Spleen (tissue), 7 donors: ENCODE results near the gene NDUFS5.
"Not testable (repeated sequence)": the region's sequence is repeated elsewhere in the genome, so short reads cannot be mapped to it uniquely, and the experiment has no call there.

ENCODE experiments used
- POLR2A ChIP-seq, 3 donors: fragments of 450-650 bp; IDR thresholded peaks; one replicate each; pipeline ENCODE4 v1.5.1; 2017; ENCODE audit warnings: antibody characterized with exemption in 3 of 3, mild to moderate bottlenecking in 1 of 3
- POLR2AphosphoS5 ChIP-seq, 3 donors: sonication (generic); formaldehyde crosslinking; IDR thresholded peaks; one replicate each; pipeline ENCODE4 v1.5.1; 2017; ENCODE audit warnings: antibody characterized with exemption in 3 of 3
- TF ChIP-seq, protein P1 (sequence below), 11 experiments: fragments of 200-600 bp in 7 of 11; fragments of 450-650 bp in 4 of 11; sonication (generic) in 4 of 11; IDR thresholded peaks in 8 of 11; conservative IDR thresholded peaks in 3 of 11; 1 replicate in 7 of 11; 2 replicates in 4 of 11; pipeline versions ENCODE4 v1.4.0 to v1.8.0; 2016 to 2021; ENCODE audit warnings: antibody characterized with exemption in 11 of 11, inconsistent platforms in 4 of 11, mild to moderate bottlenecking in 1 of 11
- donor health status: DM: no; HTN: no; CAD: no; lungs with moderate emphysema.
- donor health status: DM: no; HTN: no; CAD: no.
- donor health status: DM: no; HTN: no; CAD: no.

DNA sequence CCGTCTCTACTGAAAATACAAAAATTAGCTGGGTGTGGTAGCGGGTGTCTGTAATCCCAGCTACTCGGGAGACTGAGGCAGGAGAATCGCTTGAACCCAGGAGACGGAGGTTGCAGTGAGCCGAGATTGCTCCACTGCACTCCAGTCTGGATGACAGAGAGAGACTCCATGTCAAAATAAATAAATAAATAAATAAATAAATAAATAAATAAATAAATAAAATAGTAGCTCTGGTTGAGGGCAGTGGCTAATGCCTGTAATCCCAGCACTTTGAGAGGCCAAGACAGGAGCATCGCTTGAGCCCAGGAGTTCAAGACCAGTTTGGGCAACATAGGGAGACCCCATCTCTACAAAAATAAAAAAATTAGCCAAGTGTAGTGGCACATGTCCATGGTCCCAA lies 42.1 kb downstream of the NDUFS5 start:
- TF ChIP-seq, protein P1, sequence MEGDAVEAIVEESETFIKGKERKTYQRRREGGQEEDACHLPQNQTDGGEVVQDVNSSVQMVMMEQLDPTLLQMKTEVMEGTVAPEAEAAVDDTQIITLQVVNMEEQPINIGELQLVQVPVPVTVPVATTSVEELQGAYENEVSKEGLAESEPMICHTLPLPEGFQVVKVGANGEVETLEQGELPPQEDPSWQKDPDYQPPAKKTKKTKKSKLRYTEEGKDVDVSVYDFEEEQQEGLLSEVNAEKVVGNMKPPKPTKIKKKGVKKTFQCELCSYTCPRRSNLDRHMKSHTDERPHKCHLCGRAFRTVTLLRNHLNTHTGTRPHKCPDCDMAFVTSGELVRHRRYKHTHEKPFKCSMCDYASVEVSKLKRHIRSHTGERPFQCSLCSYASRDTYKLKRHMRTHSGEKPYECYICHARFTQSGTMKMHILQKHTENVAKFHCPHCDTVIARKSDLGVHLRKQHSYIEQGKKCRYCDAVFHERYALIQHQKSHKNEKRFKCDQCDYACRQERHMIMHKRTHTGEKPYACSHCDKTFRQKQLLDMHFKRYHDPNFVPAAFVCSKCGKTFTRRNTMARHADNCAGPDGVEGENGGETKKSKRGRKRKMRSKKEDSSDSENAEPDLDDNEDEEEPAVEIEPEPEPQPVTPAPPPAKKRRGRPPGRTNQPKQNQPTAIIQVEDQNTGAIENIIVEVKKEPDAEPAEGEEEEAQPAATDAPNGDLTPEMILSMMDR (IDR thresholded peaks at IDR 0.05 in 8 of 11, conservative IDR thresholded peaks at IDR 0.05 in 3 of 11) = not testable (repeated sequence)
- TF ChIP-seq POLR2AphosphoS5, POLR2A (IDR thresholded peaks at IDR 0.05): not testable (repeated sequence)
